WTC11 (cell line): Measurements from ENCODE around the gene LTB. TPM values are rescaled to one million over a fixed set of nuclear protein-coding genes. Genes with fewer than 3 reads are reported as not detected.

Source experiments
- ATAC-seq: fragments of 200-7000 bp; cut with Tn5 transposase; 2 replicates; pipeline ENCODE4 v1.10.0; 2021; ENCODE audit warnings: mild to moderate bottlenecking, moderate library complexity
- CTCF ChIA-PET: fragments of 300-600 bp; sonication (Branson Sonifier 250); formaldehyde crosslinking; loops from one replicate; lab custom pipeline; 2021; ENCODE audit warnings: antibody characterized with exemption; lab: Charles Lee
- POLR2A ChIA-PET: fragments of 350-600 bp; sonication (Branson Sonifier 250); formaldehyde crosslinking; loops from one replicate; lab custom pipeline; 2021; ENCODE audit warnings: antibody characterized with exemption; lab: Charles Lee
- DNase-seq: peaks from one replicate; pipeline ENCODE4 v3.0.0; 2021; ENCODE audit warnings: low spot score
- H3K27ac Mint-ChIP-seq: 2 replicates; pipeline ENCODE4 v1.8.0; 2021; ENCODE audit warnings: mixed read lengths
- H3K27me3 Mint-ChIP-seq: 2 replicates; pipeline ENCODE4 v1.8.0; 2021; ENCODE audit warnings: low read depth, mild to moderate bottlenecking, moderate library complexity, mixed read lengths
- H3K36me3 Mint-ChIP-seq: 2 replicates; pipeline ENCODE4 v1.8.0; 2021; ENCODE audit warnings: mixed read lengths
- H3K4me1 Mint-ChIP-seq: 2 replicates; pipeline ENCODE4 v1.8.0; 2022; ENCODE audit warnings: mixed read lengths
- H3K4me3 Mint-ChIP-seq: 2 replicates; pipeline ENCODE4 v1.8.0; 2021; ENCODE audit warnings: mild to moderate bottlenecking, moderate library complexity, mixed read lengths
- H3K9me3 Mint-ChIP-seq: 2 replicates; pipeline ENCODE4 v1.8.0; 2021; ENCODE audit warnings: mixed read lengths
- ATF1 ChIP-seq: sonication (generic); formaldehyde crosslinking; IDR thresholded peaks from 2 replicates; pipeline ENCODE4 v1.8.1; 2023; ENCODE audit warnings: mild to moderate bottlenecking, moderate library complexity, missing genetic modification reagents
- ATF6 ChIP-seq: sonication (generic); formaldehyde crosslinking; IDR thresholded peaks from 2 replicates; pipeline ENCODE4 v1.8.1; 2023; ENCODE audit warnings: mild to moderate bottlenecking, missing genetic modification reagents
- CTCF ChIP-seq: fragments of 200-600 bp; IDR thresholded peaks from 2 replicates; pipeline ENCODE4 v1.8.0; 2022; ENCODE audit warnings: antibody characterized with exemption
- E2F1 ChIP-seq: sonication (generic); formaldehyde crosslinking; IDR thresholded peaks from 2 replicates; pipeline ENCODE4 v1.8.0; 2022; ENCODE audit warnings: mild to moderate bottlenecking, missing genetic modification reagents
- GRHL2 ChIP-seq: fragments of 250-450 bp; sonication (Bioruptor Pico); IDR thresholded peaks from 2 replicates; pipeline ENCODE4 v1.8.0; 2022; ENCODE audit warnings: mild to moderate bottlenecking, moderate library complexity; ENCODE audit not compliant: insufficient replicate concordance, severe bottlenecking
- MYBL2 ChIP-seq: sonication (generic); formaldehyde crosslinking; IDR thresholded peaks from 2 replicates; pipeline ENCODE4 v1.8.1; 2023; ENCODE audit warnings: mild to moderate bottlenecking, moderate library complexity, missing genetic modification reagents
- SMAD3 ChIP-seq: sonication (generic); formaldehyde crosslinking; IDR thresholded peaks from 2 replicates; pipeline ENCODE4 v1.8.0; 2022; ENCODE audit warnings: missing genetic modification reagents, mild to moderate bottlenecking, borderline replicate concordance
- USF1 ChIP-seq: sonication (generic); formaldehyde crosslinking; IDR thresholded peaks from 2 replicates; pipeline ENCODE4 v1.8.0; 2022; ENCODE audit warnings: mild to moderate bottlenecking, missing genetic modification reagents
- ZBTB21 ChIP-seq: sonication (generic); formaldehyde crosslinking; IDR thresholded peaks from 2 replicates; pipeline ENCODE4 v1.8.1; 2023; ENCODE audit warnings: mild to moderate bottlenecking, missing genetic modification reagents, borderline replicate concordance
- ZNF416 ChIP-seq: fragments of 250-450 bp; sonication (Bioruptor Pico); IDR thresholded peaks from 2 replicates; pipeline ENCODE4 v1.9.0; 2021; ENCODE audit warnings: mild to moderate bottlenecking, inconsistent platforms
- ZSCAN18 ChIP-seq: fragments of 250-450 bp; sonication (Bioruptor Pico); IDR thresholded peaks from 2 replicates; pipeline ENCODE4 v2.1.2; 2022; ENCODE audit warnings: mild to moderate bottlenecking, moderate library complexity
- total RNA-seq: library from RNA; stranded (reverse); gene quantifications from 3 replicates; pipeline ENCODE4 v1.2.3, GENCODE V29; 2021
- TF ChIP-seq, protein P1 (sequence below): sonication (generic); formaldehyde crosslinking; IDR thresholded peaks from 2 replicates; pipeline ENCODE4 v1.8.0; 2022; ENCODE audit warnings: mild to moderate bottlenecking, missing genetic modification reagents

LTB gene
- total RNA-seq, 1 experiment from 2014 or later: 1.3 TPM

GRCh38 chr6:31586008-31586407, 3.8 kb upstream of the LTB start, which contains the start of gene LST1:
Gene LST1 (plus strand): TSS chr6:31586277. CDS start chr6:31587300, 1,023 bp downstream.
- ATAC-seq: no peak
- POLR2A ChIA-PET: interaction anchor here (1.0 kb wide), 1 partner anchor 54 kb away, joined by 3 read pairs; no protein-coding TSS in a partner anchor
- H3K4me3 Mint-ChIP-seq: no peak within 1 kb of the TSS

DNA sequence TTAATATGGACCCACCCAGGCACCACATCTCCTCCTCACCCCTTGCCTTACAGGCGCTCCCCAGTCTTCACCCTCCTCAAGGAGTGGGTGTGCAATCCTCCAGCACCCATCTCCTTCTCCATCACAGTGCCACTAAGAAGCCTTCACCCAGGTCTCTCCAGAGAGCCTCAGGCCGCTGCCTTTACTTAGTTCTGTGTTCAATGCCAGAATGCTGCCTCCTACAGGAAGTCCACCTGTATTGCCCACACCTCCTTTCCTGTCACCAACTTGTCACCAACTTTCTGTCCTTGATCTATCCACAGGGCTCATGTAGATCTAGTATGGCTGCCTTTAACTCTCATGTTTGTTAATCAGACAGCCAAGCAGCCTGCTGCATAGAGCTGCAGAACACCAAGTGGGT, 3.3 kb upstream of the LTB start:
- DNase-seq (peak; percentile 62), ATAC-seq (peak; percentile 54)
- no peak overlapping the region for H3K27ac Mint-ChIP-seq

More at GRCh38 chr6:31586008-31586407, 3.8 kb upstream of the LTB start, which contains the start of gene LST1:
- TF ChIP-seq USF1 (CRISPR knock-in tag) (no peak), E2F1 (CRISPR knock-in tag) (no peak), GRHL2 (CRISPR knock-in tag) (no peak), ZSCAN18 (CRISPR knock-in tag) (no peak)
- TF ChIP-seq, protein P1, sequence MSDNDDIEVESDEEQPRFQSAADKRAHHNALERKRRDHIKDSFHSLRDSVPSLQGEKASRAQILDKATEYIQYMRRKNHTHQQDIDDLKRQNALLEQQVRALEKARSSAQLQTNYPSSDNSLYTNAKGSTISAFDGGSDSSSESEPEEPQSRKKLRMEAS (CRISPR knock-in tag): no peak
- DNase-seq: no peak
- CTCF ChIA-PET: interaction anchor here (0.5 to 15.1 kb wide), 9 partner anchors 10 to 44 kb away, joined by 3 to 293 read pairs (median 5); partner anchors contain the start of genes AIF1, ATP6V1G2, DDX39B and NCR3
- Mint-ChIP-seq H3K27ac (no peak within 1 kb of the TSS), H3K4me1 (peaks cover 18% of the 10 kb centered on the region), H3K27me3 (peaks cover 16% of the 10 kb centered on the region), H3K9me3 (no peaks in the 10 kb centered on the region), H3K36me3 (no peaks in the 10 kb centered on the region)

More for the DNA sequence above, 3.3 kb upstream of the LTB start:
- CTCF ChIA-PET: interaction anchor here (0.5 to 15.1 kb wide), 7 partner anchors 11 to 1030 kb away, joined by 3 to 293 read pairs (median 5); partner anchors contain the start of genes AIF1, DDX39B, NCR3 and TNF
- Mint-ChIP-seq H3K9me3 (no peaks in the 10 kb centered on the region), H3K4me3 (no peak overlapping the region)
- no peak for TF ChIP-seq SMAD3 (CRISPR knock-in tag)
- no peak for TF ChIP-seq ZNF416
- no peak for TF ChIP-seq ATF1 (CRISPR knock-in tag)
- TF ChIP-seq ZBTB21 (CRISPR knock-in tag): no peak
- peak; percentile 54 for TF ChIP-seq CTCF
- TF ChIP-seq ATF6 (CRISPR knock-in tag): no peak
- no peak for TF ChIP-seq MYBL2 (CRISPR knock-in tag)
- TF ChIP-seq, all 79 proteins: peak for 1
- POLR2A ChIA-PET: interaction anchor here (1.0 kb wide), 1 partner anchor 55 kb away, joined by 3 read pairs; no protein-coding TSS in a partner anchor
- Mint-ChIP-seq H3K36me3 (no peaks in the 10 kb centered on the region), H3K4me1 (peaks cover 20% of the 10 kb centered on the region), H3K27me3 (peaks cover 20% of the 10 kb centered on the region)
